Transverse colon (tissue), 4 donors: ENCODE data around the gene BCAN.

Experiments
- POLR2A ChIP-seq: fragments of 450-650 bp; IDR thresholded peaks from one replicate; pipeline ENCODE4 v1.6.1; 2016; ENCODE audit warnings: antibody characterized with exemption, mild to moderate bottlenecking, moderate library complexity
- POLR2AphosphoS5 ChIP-seq, 3 donors: sonication (generic); formaldehyde crosslinking; IDR thresholded peaks; one replicate each; pipeline ENCODE4 v1.6.1; 2016; ENCODE audit warnings: antibody characterized with exemption in 3 of 3
- TF ChIP-seq, protein P1 (sequence below), 5 experiments: fragments of 200-600 bp in 3 of 5; fragments of 450-650 bp in 2 of 5; sonication (generic) in 3 of 5; IDR thresholded peaks; 1 replicate in 2 of 5; 2 replicates in 3 of 5; pipeline ENCODE4 v1.5.1; 2016 to 2017; ENCODE audit warnings: antibody characterized with exemption in 5 of 5, inconsistent platforms in 3 of 5, mild to moderate bottlenecking in 2 of 5, moderate library complexity in 1 of 5

DNA sequence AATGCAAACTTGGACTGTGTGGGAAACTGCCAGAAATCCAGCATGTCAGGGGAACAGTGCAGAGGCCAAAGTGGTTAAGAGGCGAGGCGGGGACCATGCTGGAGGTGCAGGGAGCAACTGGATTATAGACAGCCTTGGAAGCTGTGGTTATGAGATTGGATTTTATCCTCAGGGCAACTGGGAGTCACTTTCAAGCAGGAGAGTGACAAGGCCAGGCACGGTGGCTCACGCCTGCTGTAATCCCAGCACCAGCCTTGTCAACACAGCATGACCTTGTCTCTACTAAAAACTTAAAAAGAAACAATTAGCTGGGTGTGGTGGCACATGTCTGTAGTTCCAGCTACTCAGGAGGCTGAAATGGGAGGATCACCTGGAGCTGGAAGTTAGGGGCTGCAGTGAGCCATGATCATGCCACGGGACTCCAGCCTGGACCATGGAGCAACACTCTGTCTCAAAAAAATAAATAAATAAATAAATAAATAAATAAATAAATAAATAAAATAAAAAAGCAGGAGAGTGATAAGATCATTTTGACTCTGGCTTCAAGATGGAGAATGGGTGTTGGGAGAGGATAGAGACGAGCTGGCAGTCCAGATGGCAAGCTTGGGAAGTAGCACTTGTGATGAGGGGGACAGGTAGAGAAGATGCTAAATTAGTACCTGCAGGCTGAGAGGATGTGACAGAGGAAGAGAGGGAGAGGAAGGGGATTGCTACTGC lies 19.2 kb upstream of the BCAN start:
- TF ChIP-seq POLR2A = no peak
- TF ChIP-seq, protein P1, sequence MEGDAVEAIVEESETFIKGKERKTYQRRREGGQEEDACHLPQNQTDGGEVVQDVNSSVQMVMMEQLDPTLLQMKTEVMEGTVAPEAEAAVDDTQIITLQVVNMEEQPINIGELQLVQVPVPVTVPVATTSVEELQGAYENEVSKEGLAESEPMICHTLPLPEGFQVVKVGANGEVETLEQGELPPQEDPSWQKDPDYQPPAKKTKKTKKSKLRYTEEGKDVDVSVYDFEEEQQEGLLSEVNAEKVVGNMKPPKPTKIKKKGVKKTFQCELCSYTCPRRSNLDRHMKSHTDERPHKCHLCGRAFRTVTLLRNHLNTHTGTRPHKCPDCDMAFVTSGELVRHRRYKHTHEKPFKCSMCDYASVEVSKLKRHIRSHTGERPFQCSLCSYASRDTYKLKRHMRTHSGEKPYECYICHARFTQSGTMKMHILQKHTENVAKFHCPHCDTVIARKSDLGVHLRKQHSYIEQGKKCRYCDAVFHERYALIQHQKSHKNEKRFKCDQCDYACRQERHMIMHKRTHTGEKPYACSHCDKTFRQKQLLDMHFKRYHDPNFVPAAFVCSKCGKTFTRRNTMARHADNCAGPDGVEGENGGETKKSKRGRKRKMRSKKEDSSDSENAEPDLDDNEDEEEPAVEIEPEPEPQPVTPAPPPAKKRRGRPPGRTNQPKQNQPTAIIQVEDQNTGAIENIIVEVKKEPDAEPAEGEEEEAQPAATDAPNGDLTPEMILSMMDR (IDR thresholded peaks at IDR 0.05) = no peak
- TF ChIP-seq POLR2AphosphoS5 (IDR thresholded peaks at IDR 0.05) = no peak
